GM21367 (cell line): Measurements from ENCODE around the gene GPA33.

ENCODE experiments used
- ATAC-seq: cut with Tn5 transposase; IDR thresholded peaks from one replicate; pipeline ENCODE4 v1.9.1; 2021; ENCODE audit not compliant: unreplicated experiment

The GPA33 gene

GRCh38 chr1:167090314-167090942 lies at the start of gene GPA33:
Gene GPA33 (minus strand): TSS chr1:167090377. CDS start chr1:167090287, 90 bp downstream.
- no peak for ATAC-seq

GRCh38 chr1:167138703-167139102 lies 48.5 kb upstream of the GPA33 start:
- no peak for ATAC-seq

GRCh38 chr1:167137793-167138510 lies 47.8 kb upstream of the GPA33 start:
- no peak for ATAC-seq

- no peak for ATAC-seq
Measured at GRCh38 chr1:167137332-167137781, 47.2 kb upstream of the GPA33 start.

DNA sequence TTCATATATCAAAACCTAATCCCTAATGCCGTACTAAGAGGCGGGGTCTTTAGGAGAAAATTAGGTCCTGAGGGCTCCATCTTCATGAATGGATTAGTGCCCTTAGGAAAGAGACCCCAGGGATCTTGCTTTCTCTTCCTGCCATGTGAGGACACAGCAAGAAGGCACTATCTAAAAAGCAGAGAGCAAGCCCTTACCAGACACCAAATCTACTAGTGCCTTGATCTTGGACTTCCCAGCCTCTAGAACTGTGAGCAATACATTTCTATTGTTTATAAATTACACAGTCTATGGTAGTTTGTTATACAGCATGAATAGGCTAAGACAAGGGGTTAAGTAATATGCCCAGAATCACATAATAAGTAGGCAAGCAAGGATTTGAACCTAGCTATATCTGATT lies 46.6 kb upstream of the GPA33 start:
- no peak for ATAC-seq

- no peak for ATAC-seq
Measured at GRCh38 chr1:167136191-167136614, 46.0 kb upstream of the GPA33 start.

GRCh38 chr1:167135281-167135840 lies 45.2 kb upstream of the GPA33 start:
- ATAC-seq: no peak

GRCh38 chr1:167132301-167133010 lies 42.3 kb upstream of the GPA33 start:
- ATAC-seq: no peak

DNA sequence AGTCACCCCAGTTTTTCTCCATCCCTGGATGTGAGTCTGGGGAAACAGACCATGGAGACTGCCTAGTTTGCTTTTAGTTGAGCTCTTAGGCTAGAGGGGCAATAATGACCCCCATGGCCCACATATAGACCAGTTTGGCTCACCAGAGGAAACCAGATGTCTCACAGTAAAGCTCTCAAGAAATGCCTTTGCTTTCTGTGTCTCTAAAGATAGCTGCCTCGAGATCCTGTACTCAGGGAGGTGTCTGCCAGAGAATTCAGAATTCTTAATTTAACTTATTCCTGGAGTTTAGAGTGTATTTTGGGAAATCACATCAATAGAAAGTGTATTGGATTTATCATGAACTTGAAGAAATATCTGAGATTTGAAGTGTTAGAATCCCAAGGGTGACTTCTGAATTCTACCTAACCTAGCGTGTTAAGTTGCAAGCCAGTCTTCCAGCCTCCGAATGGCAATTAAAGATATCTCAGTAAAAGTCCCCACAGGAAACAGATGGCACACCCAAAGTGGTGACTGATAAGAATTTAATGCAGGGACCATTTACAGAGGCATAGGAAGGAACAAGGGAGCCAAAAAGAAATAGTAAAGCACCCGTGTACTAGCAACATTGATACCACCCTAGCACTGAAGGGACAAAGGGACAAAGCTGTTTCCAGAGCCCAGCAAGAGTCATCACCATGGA lies 40.8 kb upstream of the GPA33 start:
- ATAC-seq: no peak

GRCh38 chr1:167128261-167129227 lies 38.4 kb upstream of the GPA33 start:
- no peak for ATAC-seq

GRCh38 chr1:167127661-167128060 lies 37.5 kb upstream of the GPA33 start:
- ATAC-seq: no peak

DNA sequence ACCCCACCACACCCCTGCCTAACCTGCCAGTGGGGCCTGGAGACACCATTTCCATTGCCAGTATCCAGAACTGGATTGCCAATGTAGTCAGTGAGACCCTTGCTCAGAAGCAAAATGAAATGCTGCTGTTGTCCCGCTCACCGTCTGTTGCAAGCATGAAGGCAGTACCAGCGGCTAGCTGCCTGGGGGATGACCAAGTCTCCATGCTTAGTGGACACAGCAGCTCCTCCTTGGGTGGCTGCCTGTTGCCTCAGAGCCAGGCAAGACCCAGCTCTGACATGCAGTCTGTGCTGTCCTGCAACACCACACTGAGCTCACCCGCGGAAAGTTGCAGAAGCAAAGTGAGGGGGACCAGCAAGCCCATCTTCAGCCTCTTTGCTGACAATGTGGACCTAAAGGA lies 37.1 kb upstream of the GPA33 start:
- no peak for ATAC-seq

- no peak for ATAC-seq
Measured at GRCh38 chr1:167126811-167127210, 36.6 kb upstream of the GPA33 start.

DNA sequence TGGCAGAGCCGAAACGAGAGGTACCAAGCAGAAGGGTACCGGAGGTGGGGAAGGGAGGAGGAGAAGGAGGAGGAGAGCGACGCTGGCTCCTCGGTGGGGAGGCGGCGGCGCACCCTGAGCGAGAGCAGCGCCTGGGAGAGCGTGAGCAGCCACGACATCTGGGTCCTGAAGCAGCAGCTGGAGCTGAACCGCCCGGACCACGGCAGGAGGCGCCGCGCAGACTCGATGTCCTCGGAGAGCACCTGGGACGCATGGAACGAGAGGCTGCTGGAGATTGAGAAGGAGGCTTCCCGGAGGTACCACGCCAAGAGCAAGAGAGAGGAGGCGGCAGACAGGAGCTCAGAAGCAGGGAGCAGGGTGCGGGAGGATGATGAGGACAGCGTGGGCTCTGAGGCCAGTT lies 36.1 kb upstream of the GPA33 start:
- ATAC-seq: no peak

DNA sequence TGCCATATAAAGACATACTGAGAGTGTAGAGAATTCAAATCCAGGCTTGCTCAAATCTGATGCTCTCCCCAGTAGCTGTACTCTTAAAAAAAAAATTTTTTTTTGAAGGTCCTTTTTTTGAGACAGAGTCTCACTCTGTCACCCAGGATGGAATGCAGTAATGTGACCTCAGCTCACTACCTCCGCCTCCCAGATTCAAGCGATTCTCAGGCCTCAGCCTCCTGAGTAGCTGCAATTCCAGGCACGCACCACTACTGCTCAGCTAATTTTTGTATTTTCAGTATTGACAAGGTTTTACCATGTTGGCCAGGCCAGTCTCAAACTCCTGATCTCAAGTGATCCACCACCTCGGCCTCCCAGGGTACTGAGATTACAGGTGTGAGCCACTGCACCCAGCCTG lies 32.4 kb upstream of the GPA33 start:
- no peak for ATAC-seq

GRCh38 chr1:167122121-167122480 lies 31.9 kb upstream of the GPA33 start:
- ATAC-seq: no peak

GRCh38 chr1:167121375-167122120 lies 31.4 kb upstream of the GPA33 start:
- ATAC-seq: no peak

DNA sequence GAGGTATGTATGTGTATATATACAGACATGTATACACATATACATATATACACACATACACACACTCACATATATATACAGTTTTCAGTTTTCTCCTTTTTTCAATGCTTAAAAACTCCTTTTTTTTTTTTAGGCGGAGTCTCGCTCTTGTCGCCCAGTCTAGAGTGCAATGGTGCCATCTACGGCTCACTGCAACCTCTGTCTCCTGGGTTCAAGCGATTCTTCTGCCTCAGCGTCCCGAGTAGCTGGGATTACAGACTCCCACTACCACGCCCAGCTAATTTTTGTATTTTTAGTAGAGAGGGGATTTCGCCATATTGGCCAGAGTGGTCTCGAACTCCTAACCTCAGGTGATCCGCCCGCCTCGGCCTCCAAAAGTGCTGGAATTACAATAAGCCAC lies 30.7 kb upstream of the GPA33 start:
- ATAC-seq: no peak

GRCh38 chr1:167119696-167120095 lies 29.5 kb upstream of the GPA33 start:
- no peak for ATAC-seq
